ENCODE data around the gene TMEM250.
"Not testable (repeated sequence)": the region's sequence is repeated elsewhere in the genome, so short reads cannot be mapped to it uniquely, and the experiment has no call there.

TMEM250 gene

DNA sequence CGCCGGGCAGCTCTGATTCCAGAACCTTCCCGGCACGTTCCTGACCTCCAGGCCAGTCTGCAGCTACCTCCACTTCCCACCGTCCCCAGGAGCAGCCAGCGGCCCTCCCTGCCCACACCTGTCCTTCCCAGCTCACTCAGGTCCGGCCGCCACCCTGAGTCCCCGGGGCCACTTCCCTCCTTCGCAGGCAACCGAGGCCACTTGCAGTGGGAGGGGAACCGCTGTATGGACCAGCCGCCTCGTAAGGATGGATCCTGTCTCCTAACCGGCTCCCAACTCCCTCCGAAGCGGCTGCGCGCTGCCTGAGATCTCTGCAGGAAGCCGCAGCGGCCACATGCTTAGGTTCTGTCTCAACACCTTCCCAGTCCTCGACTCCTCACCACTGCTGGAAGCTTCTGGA is 7.5 kb downstream of the TMEM250 start:
- DNase-seq (ENCODE audit: low spot score) = no peak

- no peak for DNase-seq (ENCODE audit: low spot score)
These were observed 8.3 kb downstream of the TMEM250 start for GRCh38 chr9:136110082-136111061.

DNA sequence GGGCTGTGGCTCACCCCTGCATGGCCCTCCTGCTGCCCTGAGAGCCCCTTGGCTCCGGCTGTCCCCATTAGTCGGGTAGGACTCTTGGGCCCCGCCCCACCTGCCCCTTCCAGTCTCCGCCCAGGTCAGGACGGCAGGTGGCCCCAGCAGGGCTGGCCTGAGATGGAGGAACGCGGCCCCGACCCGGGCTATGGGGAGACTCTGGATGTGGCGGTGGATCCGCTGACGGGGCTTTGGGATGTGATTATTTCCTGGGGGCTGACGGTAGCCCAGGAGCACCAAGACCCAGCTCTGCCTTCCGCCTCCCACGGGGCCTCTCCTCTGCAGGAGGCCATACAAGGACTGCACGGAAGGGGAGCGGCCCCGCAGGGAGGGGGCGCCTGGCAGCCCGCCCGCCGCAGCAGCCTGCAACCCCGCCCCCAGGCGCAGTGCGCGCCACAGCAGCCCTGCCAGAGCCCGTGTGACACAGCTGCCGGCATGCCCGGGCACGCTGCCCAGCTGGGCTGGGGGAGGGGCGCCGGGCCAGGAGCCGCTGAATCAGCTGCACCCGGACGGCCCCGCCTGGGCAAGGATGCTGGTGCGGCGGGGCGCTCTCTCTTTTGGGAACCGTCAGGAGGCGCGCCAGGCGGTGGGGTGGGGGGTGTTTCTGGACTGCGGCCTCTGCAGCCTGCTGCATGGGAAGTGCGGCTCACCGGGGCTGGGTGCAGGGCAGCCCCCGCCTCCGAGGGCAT is 9.2 kb downstream of the TMEM250 start:
- peak; percentile 95 for DNase-seq (ENCODE audit: low spot score)

GRCh38 chr9:136108648-136109266 is 9.9 kb downstream of the TMEM250 start:
- DNase-seq (ENCODE audit: low spot score) = no peak

GRCh38 chr9:136107953-136108647 is 10.6 kb downstream of the TMEM250 start:
- DNase-seq (ENCODE audit: low spot score) = no peak

- DNase-seq (ENCODE audit: low spot score) = no peak
These were observed 11.3 kb downstream of the TMEM250 start for GRCh38 chr9:136107155-136107952.

DNA sequence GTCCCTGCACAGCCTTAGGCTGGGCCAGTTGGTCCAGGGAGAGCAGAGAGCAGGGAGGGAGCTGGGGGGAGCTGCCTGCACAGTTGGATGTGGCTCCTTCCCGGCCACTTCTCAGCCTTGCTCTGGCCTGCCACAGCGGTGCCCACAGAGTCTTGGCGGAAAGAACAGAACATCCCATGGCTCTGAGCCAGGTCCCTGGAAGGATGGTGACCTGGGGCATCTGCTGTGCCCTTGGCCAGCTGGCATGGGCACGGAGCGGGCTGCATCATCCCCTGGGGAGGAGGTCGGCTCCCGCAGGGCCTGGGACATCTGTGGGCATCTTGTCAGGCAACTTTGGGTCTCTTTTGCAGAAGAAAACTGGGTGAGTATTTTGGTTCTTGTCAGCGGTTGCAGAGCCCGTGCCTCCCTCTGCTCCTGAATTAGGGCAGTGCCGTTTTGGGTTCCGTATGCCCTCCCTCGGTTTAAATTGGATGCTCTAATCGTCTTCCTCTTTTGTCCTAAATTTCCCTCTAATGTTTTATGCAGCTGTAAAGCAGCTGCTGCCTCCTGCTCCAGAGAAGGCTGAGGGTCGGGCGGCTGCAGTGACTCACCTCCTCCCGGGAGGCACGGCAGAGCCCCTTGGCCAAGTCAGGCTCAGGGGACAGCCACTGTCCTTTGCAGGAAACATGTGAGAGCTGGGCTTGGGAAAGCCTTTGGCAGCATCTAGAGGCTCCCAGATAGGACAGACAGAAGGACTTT is 13.1 kb downstream of the TMEM250 start:
- no peak for DNase-seq (ENCODE audit: low spot score)

GRCh38 chr9:136104916-136105315 is 13.8 kb downstream of the TMEM250 start:
- DNase-seq (ENCODE audit: low spot score) = no peak

DNA sequence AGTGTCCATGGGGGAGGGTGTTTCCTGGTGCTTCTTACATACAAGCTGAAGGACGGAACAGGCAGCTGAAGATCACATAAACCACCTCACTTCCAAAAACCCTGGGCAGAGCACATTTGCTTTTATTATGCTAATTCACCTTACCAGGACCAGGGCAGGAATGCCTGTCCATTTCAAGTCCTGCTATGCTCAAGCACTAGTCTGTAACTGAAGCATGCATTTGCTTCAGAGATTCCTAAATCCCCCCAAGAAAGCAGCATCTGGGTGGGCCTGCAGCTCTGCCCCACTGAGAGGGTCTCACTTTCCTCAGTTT is 14.2 kb downstream of the TMEM250 start:
- no peak for DNase-seq (ENCODE audit: low spot score)

DNA sequence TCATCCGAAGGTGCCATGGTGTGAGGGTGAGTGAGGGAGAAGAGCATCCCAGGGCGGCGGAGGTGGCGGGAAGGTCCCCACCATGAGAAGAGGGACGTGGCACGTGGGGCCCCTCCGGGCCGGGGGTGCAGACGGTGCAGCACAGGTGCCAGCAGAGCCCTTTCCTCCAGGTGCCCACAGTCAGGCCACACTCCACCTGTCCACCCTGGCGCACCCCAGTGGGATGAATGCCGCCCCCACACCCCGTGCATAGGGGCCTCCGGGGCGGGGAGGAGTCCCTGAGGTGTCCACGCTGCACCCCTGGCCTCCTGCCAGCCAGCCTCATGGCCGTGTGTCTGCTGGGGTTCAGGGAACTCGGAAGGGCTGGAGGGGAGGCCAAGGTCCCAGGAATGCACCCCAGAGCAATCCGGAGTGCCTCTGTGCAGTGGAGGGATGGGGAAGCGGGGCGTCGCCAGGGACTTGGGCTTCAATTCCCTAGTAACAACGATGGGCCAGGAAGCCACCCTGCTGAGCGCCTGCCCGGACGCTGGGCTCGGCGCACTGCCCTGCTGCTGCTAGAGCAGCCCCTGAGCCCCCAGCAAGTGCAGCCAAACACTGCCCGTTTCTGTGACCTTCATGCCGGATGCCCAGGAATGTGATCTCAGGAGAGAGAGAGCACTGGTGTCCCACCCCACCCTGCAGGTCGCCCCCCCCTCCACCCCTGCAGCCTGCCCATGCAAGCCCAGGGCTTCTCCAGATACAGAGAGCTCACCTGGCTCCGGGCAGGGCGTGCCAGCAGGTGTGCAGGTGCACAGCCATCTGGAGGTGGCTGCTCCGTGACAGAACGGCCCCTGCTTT is 14.8 kb downstream of the TMEM250 start:
- no peak for DNase-seq (ENCODE audit: low spot score)

DNA sequence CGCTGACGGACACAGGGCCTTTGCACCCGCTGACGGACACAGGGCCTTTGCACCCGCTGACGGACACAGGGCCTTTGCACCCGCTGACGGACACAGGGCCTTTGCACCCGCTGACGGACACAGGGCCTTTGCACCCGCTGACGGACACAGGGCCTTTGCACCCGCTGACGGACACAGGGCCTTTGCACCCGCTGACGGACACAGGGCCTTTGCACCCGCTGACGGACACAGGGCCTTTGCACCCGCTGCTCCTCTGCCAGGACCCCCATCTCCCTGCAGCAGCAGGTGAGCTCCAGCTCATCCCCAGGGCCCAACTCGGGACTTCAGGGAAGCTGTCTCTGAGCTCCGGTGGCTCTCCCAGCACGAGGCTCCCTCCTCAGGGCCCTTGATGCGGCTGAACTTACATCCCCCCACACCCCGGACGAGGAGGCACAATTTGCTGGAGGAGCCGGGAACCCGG is 17.0 kb downstream of the TMEM250 start:
- DNase-seq (ENCODE audit: low spot score) = not testable (repeated sequence)

- DNase-seq (ENCODE audit: low spot score) = no peak
These were observed 17.7 kb downstream of the TMEM250 start for GRCh38 chr9:136100700-136101614.

DNA sequence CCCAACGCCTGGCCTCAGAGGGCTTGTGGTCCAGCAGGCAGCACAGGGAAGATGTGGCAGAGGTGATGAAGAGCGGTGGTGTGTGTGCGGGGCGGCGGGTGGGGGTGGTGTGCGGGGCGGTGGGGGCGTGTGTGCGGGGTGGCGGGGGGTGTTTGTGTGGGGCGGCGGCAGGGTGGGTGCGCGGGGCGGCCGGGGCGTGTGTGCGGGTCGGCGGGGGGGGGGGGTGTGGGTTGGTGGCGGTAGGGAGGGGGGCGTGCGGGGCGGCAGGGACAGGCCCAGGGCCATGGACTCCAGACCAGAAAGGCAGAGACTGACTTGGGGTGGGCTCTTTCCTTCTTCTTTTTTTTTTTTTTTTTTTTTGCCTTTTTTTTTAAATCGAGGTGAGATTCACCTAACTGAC is 19.1 kb downstream of the TMEM250 start:
- DNase-seq (ENCODE audit: low spot score) = no peak

DNA sequence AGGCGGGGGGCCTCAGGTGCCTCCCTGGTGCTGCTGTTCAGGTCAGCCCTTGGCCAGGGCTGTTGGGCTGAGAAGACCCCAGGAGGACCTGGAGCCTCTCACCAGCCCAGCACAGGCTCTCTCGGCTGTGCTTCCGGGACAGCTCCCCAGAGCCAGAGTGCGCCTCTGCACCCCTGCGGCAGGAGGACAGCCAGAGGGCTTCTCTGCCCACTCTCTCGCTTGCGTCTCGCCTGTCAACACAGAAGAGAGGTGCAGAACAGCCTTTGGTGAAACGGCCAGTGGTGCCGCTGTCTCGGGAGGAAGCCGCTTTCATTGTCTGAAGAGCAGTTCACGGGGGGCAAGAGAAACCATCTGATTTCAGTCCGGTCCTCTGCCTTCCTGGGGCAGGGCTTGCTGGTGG is 19.8 kb downstream of the TMEM250 start:
- no peak for DNase-seq (ENCODE audit: low spot score)

GRCh38 chr9:136098210-136098609 is 20.5 kb downstream of the TMEM250 start:
- no peak for DNase-seq (ENCODE audit: low spot score)

GRCh38 chr9:136096505-136097001 is 22.1 kb downstream of the TMEM250 start:
- DNase-seq (ENCODE audit: low spot score) = no peak

- peak; percentile 81 for DNase-seq (ENCODE audit: low spot score)
These were observed 23.3 kb downstream of the TMEM250 start, which contains the start of gene NACC2 for GRCh38 chr9:136095070-136096058. Gene NACC2, minus strand, starts transcription at chr9:136095289. Its CDS starts 44,768 bp downstream, at chr9:136050521.

Measured in D341Med (cell line).